HG03045 (cell line): Measurements from ENCODE around the gene POM121.
"Not testable (repeated sequence)": the region's sequence is repeated elsewhere in the genome, so short reads cannot be mapped to it uniquely, and the experiment has no call there.

ENCODE experiments used
- ATAC-seq: cut with Tn5 transposase; IDR thresholded peaks from one replicate; pipeline ENCODE4 v1.9.1; 2021; ENCODE audit warnings: mild to moderate bottlenecking, moderate library complexity; ENCODE audit not compliant: unreplicated experiment

The POM121 gene

DNA sequence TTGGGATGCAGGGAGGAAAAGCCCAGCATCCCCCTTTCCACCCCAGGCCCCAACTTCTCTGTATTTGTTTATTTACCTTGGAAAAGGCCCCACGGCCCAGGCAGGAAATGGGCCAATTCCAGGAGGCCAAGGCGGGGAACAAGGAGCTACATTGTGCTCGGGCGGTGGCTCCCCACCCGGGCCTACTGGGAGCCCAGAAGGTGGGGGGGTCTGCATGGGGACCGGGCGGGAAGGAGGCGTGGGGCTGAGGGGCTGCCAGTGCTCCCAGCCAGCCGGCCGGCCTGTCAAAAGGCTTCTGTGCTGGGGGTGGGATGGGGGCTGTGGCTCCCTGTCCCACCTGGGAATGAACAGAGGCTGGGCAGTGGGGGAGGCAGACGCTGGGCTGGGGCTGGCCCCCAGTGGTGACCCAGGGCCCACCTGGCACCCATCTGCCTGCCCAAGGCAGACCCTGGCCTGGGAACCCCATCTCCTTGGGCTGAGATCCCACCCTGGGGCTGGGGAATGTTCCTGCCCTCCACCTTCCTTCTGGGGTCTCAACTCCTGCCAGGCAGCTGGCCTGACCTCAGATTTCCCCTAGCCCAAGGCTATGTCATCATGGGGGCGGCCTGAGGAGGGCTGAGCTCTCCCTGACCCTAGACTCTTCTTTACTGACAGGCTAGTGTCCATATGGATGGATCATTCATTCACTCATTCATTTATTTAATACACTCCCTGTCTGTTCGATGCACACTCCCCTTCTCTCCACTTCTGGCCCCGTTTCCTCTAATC is 65.4 kb downstream of the POM121 start:
- ATAC-seq = not testable (repeated sequence)

DNA sequence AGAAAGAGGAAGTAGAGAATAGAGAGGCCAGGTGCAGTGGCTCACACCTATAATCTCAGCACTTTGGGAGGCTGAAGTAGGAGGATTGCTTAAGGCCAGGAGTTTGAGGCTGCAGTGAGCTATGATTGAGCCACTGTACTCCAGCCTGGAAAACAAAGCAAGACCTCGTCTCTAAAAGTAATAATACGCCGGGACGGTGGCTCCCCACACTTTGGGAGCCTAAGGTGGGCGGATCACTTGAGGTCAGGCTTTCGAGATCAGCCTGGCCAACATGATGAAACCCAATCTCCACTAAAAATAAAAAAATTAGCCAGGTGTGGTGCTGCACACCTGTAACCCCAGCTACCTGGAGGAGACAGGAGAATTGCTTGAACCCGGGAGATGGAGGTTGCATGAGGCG is 70.6 kb downstream of the POM121 start:
- ATAC-seq = not testable (repeated sequence)

DNA sequence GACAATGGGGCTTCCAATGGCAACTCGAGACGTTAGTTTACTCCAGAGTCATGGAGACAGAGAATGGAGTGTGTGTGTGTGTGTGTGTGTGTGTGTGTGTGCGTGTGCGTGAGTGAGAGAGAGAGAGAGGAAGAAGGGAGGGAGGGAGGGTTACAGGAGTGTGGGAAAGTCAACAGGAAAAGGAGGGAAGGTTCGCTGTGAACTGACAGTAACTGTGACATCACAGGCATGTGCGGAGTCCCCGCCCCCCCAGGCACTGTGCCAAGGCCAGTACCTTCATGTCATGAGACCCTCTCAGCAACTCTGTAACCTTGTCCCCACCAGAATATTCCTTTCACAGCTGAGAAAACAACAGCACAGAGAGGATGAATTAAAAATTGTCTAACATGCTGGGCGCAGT is 72.6 kb downstream of the POM121 start:
- not testable (repeated sequence) for ATAC-seq

DNA sequence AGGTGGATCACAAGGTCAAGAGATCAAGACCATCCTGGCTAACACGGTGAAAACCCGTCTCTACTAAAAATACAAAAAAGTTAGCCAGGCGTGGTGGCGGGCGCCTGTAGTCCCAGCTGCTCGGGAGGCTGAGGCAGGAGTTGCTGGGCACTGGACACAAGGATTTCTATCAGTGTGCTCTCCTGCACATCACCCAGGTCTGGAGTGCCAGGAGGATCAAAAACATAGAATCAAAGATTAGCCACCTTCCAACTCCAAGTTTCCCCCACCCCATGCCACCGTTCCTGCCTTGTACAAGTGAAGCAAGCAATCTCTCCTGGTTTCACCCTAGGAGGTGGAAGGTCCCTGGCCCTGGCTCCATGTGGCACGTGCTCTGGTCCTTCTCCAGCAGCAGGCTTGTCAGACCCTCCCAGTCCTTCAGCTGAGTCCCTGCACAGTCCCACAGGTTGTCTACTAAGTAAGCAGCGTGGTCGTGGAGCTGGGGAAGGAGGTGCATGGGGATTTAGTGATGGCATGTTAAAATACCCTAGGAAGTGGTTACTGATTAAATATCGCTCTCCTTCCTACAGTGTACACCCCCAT is 73.1 kb downstream of the POM121 start:
- not testable (repeated sequence) for ATAC-seq
